Measurements from ENCODE around the gene LRRC37A3.
"Not testable (repeated sequence)": the region's sequence is repeated elsewhere in the genome, so short reads cannot be mapped to it uniquely, and the experiment has no call there.

DNA sequence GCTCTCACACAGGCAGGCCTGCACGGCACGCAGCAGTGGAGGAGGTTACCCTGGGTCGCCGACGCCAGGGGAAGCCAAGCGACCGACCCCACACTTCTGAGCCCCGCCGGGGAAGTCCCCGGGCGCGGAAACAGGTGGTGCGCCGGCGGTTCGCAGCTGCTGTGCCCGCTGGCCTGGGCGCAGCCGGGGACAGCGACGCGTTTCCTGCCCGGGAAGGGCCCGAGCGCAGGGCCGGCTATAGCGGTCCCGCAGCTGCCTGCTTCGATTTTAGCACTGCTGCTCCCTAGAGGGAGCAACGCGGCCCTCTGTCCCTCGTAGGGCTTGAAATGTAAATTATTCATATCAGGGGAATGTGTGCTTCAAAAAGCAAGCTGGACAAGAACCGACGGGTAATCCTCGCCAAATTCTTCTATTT, 46.6 kb upstream of the LRRC37A3 start:
- TF ChIP-seq POLR2A (IDR thresholded peaks at IDR 0.05) = not testable (repeated sequence)
- TF ChIP-seq, protein P1, sequence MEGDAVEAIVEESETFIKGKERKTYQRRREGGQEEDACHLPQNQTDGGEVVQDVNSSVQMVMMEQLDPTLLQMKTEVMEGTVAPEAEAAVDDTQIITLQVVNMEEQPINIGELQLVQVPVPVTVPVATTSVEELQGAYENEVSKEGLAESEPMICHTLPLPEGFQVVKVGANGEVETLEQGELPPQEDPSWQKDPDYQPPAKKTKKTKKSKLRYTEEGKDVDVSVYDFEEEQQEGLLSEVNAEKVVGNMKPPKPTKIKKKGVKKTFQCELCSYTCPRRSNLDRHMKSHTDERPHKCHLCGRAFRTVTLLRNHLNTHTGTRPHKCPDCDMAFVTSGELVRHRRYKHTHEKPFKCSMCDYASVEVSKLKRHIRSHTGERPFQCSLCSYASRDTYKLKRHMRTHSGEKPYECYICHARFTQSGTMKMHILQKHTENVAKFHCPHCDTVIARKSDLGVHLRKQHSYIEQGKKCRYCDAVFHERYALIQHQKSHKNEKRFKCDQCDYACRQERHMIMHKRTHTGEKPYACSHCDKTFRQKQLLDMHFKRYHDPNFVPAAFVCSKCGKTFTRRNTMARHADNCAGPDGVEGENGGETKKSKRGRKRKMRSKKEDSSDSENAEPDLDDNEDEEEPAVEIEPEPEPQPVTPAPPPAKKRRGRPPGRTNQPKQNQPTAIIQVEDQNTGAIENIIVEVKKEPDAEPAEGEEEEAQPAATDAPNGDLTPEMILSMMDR (IDR thresholded peaks at IDR 0.05) = peak in 1 of 2 donors; percentile 25
- TF ChIP-seq POLR2AphosphoS5 (IDR thresholded peaks at IDR 0.05) = peak in 1 of 3 donors; percentile 47

Data from suprapubic skin (tissue), 4 donors.